Nephron (organoid): Measurements from ENCODE around the gene TES.

Experiments
- H3K27ac Mint-ChIP-seq, 3 experiments: 2 replicates each; pipeline ENCODE4 v1.8.0; 2020; ENCODE audit warnings: mixed read lengths in 3 of 3, mild to moderate bottlenecking in 2 of 3, moderate library complexity in 1 of 3
- H3K27me3 Mint-ChIP-seq: 2 replicates; pipeline ENCODE4 v1.8.0; 2021; ENCODE audit warnings: low read depth, mild to moderate bottlenecking, moderate library complexity, mixed read lengths
- H3K36me3 Mint-ChIP-seq: 2 replicates; pipeline ENCODE4 v1.8.0; 2020; ENCODE audit warnings: low read depth, mixed read lengths
- H3K4me1 Mint-ChIP-seq: 2 replicates; pipeline ENCODE4 v1.8.0; 2020; ENCODE audit warnings: mixed read lengths
- H3K4me3 Mint-ChIP-seq, 3 experiments: 2 replicates each; pipeline ENCODE4 v1.8.0; 2020; ENCODE audit warnings: mild to moderate bottlenecking in 3 of 3, mixed read lengths in 3 of 3, moderate library complexity in 2 of 3
- H3K9me3 Mint-ChIP-seq: 2 replicates; pipeline ENCODE4 v1.8.0; 2020; ENCODE audit warnings: mixed read lengths
- TF ChIP-seq, protein P1 (sequence below), 3 experiments: fragments of 200-600 bp; sonication (generic); IDR thresholded peaks; one replicate each; pipeline ENCODE4 v1.5.0; 2021; ENCODE audit warnings: antibody characterized with exemption in 3 of 3; ENCODE audit not compliant: unreplicated experiment in 3 of 3

Gene TES, protein sequence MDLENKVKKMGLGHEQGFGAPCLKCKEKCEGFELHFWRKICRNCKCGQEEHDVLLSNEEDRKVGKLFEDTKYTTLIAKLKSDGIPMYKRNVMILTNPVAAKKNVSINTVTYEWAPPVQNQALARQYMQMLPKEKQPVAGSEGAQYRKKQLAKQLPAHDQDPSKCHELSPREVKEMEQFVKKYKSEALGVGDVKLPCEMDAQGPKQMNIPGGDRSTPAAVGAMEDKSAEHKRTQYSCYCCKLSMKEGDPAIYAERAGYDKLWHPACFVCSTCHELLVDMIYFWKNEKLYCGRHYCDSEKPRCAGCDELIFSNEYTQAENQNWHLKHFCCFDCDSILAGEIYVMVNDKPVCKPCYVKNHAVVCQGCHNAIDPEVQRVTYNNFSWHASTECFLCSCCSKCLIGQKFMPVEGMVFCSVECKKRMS

GRCh38 chr7:116210345-116211005 is at the start of gene TES:
TSS of gene TES (plus strand) at chr7:116210539. CDS start at chr7:116210708, 169 bp downstream.
- Mint-ChIP-seq H3K36me3 (no peaks in the 10 kb centered on the region), H3K9me3 (no peaks in the 10 kb centered on the region), H3K27me3 (peaks cover 32% of the 10 kb centered on the region), H3K4me1 (peaks cover 23% of the 10 kb centered on the region), H3K4me3 (peak within 1 kb of the TSS; percentile 87 to 94 (median 92)), H3K27ac (peak within 1 kb of the TSS; percentile 74 to 88 (median 75))
- TF ChIP-seq, protein P1, sequence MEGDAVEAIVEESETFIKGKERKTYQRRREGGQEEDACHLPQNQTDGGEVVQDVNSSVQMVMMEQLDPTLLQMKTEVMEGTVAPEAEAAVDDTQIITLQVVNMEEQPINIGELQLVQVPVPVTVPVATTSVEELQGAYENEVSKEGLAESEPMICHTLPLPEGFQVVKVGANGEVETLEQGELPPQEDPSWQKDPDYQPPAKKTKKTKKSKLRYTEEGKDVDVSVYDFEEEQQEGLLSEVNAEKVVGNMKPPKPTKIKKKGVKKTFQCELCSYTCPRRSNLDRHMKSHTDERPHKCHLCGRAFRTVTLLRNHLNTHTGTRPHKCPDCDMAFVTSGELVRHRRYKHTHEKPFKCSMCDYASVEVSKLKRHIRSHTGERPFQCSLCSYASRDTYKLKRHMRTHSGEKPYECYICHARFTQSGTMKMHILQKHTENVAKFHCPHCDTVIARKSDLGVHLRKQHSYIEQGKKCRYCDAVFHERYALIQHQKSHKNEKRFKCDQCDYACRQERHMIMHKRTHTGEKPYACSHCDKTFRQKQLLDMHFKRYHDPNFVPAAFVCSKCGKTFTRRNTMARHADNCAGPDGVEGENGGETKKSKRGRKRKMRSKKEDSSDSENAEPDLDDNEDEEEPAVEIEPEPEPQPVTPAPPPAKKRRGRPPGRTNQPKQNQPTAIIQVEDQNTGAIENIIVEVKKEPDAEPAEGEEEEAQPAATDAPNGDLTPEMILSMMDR (IDR thresholded peaks at IDR 0.05; ENCODE audit: unreplicated experiment in 3 of 3), result no peak

- no peak overlapping the region for H3K4me3 Mint-ChIP-seq
- H3K27ac Mint-ChIP-seq, result peak overlapping the region; percentile 29 to 61 (median 50)
- no peaks in the 10 kb centered on the region for H3K9me3 Mint-ChIP-seq
- peaks cover 3% of the 10 kb centered on the region for H3K27me3 Mint-ChIP-seq
- H3K36me3 Mint-ChIP-seq, result no peaks in the 10 kb centered on the region
- H3K4me1 Mint-ChIP-seq, result peaks cover 6% of the 10 kb centered on the region
- TF ChIP-seq, protein P1 (IDR thresholded peaks at IDR 0.05; ENCODE audit: unreplicated experiment in 3 of 3), result no peak
These were observed 48.6 kb upstream of the TES start for GRCh38 chr7:116161728-116162127.

DNA sequence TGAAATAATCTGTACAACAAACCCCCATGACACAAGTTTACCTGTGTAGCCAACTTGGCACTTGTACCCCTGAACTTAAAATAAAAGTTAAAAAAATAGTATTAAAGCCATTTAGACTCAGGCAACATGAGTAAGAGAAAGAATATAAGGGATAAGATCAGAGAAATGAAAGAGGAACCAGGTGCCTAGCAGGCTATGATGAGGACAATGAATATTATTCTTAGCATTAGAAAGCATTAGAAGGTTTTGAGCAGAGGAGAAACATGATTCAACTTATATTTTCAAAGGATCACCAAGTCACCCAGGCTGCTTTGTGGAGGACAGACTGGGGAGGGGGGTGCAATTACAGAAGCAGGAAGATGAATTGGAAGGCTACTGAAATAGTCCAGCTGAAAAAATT is 48.1 kb upstream of the TES start:
- Mint-ChIP-seq H3K4me3 (no peak overlapping the region), H3K27me3 (peaks cover 3% of the 10 kb centered on the region)

DNA sequence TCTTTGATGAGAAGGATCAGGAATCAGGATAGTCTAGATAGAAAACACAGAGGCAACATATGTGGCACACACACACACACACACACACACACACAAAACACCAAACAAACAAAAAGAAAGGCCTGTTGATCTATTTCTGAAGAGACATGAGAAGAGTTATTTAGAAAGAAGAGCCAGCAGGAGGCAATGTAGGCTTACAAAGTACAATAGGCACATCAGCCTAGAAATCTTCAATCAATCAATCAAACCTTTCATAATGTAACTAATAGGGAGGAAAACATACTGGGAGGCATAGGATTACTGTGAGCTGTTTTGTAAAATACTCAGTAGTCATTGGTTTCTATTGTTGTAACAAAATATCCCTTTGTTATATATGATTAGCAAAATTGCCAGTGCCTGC is 47.3 kb upstream of the TES start:
- Mint-ChIP-seq H3K4me1 (peaks cover 6% of the 10 kb centered on the region), H3K4me3 (no peak overlapping the region), H3K27me3 (peaks cover 3% of the 10 kb centered on the region), H3K36me3 (no peaks in the 10 kb centered on the region), H3K27ac (no peak overlapping the region), H3K9me3 (no peaks in the 10 kb centered on the region)
- TF ChIP-seq, protein P1 (IDR thresholded peaks at IDR 0.05; ENCODE audit: unreplicated experiment in 3 of 3), result no peak

More for the DNA sequence above, 48.1 kb upstream of the TES start:
- H3K9me3 Mint-ChIP-seq, result no peaks in the 10 kb centered on the region
- H3K4me1 Mint-ChIP-seq, result peaks cover 6% of the 10 kb centered on the region
- H3K36me3 Mint-ChIP-seq, result no peaks in the 10 kb centered on the region
- TF ChIP-seq, protein P1 (IDR thresholded peaks at IDR 0.05; ENCODE audit: unreplicated experiment in 3 of 3), result no peak
- no peak overlapping the region for H3K27ac Mint-ChIP-seq

GRCh38 chr7:116164552-116165306 is 45.6 kb upstream of the TES start:
- Mint-ChIP-seq H3K27me3 (peaks cover 3% of the 10 kb centered on the region), H3K4me1 (peaks cover 6% of the 10 kb centered on the region), H3K36me3 (no peaks in the 10 kb centered on the region), H3K27ac (no peak overlapping the region), H3K9me3 (no peaks in the 10 kb centered on the region), H3K4me3 (no peak overlapping the region)
- TF ChIP-seq, protein P1 (IDR thresholded peaks at IDR 0.05; ENCODE audit: unreplicated experiment in 3 of 3), result no peak
